SK-N-SH (cell line): ENCODE measurements around the gene HDGFL2.

Experiments used
- EP300 ChIP-seq, 2 experiments: IDR thresholded peaks; 2 replicates each; pipeline versions ENCODE4 v1.4.0 to v1.6.1; 2012; ENCODE audit warnings: borderline replicate concordance in 1 of 2, low read depth in 1 of 2, low read length in 1 of 2
- MXI1 ChIP-seq: IDR thresholded peaks from 2 replicates; pipeline ENCODE4 v1.6.1; 2012; ENCODE audit warnings: mild to moderate bottlenecking, low read depth, low read length, improper control_type of control experiment
- POLR2AphosphoS5 ChIP-seq: IDR thresholded peaks from 2 replicates; pipeline ENCODE4 v1.6.1; 2012; ENCODE audit warnings: low read depth, low read length
- TF ChIP-seq, protein P1 (sequence below): fragments of 200-600 bp; sonication (generic); IDR thresholded peaks from 2 replicates; pipeline ENCODE4 v1.6.1; 2017; ENCODE audit warnings: antibody characterized with exemption, mild to moderate bottlenecking, moderate library complexity
- TF ChIP-seq, protein P2 (sequence below): IDR thresholded peaks from 2 replicates; pipeline ENCODE4 v1.6.1; 2012; ENCODE audit warnings: mild to moderate bottlenecking, low read depth, low read length, moderate library complexity

DNA sequence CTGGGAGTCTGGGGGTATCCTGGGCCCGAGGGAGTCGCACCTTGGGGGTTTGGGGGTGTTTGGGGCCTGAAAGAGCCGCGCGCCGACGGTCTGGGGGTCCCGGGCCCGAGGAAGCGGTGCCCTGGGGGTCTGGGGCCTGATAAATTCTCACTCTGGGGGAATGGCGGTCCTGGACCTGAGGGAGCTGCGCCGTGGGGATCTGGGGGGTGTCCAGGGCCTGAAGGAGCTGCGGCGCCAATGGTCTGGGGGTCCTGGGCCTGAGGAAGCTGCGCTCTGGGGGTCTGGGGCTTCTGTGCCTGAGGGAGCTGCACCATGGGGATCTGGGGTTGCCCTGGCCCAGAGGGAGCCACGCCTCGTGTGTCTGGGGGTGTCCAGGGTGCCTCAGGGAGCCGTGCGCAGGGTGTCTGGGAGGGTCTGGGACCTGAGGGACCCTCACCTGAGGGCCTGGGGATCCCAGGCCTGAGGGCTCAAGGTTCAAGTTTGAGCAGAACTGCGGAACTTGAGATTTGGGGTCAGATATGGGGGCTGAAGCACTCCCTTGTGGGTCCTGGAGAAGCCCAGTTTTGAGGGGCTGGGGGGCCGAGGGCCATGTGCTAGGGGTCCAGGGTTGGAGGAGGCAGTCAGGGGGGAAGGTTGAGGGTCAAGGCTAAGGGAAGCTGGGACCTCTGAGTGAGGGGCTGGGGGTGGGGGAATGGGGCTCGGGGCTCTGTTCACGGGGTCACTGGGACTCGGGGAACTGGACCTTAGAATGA lies 1.1 kb downstream of the HDGFL2 start:
- no peak for TF ChIP-seq POLR2AphosphoS5
- no peak for TF ChIP-seq EP300 (IDR thresholded peaks at IDR 0.05; ENCODE audit: borderline replicate concordance in 1 of 2, low read depth in 1 of 2, low read length in 1 of 2)
- no peak for TF ChIP-seq MXI1
- TF ChIP-seq, protein P1, sequence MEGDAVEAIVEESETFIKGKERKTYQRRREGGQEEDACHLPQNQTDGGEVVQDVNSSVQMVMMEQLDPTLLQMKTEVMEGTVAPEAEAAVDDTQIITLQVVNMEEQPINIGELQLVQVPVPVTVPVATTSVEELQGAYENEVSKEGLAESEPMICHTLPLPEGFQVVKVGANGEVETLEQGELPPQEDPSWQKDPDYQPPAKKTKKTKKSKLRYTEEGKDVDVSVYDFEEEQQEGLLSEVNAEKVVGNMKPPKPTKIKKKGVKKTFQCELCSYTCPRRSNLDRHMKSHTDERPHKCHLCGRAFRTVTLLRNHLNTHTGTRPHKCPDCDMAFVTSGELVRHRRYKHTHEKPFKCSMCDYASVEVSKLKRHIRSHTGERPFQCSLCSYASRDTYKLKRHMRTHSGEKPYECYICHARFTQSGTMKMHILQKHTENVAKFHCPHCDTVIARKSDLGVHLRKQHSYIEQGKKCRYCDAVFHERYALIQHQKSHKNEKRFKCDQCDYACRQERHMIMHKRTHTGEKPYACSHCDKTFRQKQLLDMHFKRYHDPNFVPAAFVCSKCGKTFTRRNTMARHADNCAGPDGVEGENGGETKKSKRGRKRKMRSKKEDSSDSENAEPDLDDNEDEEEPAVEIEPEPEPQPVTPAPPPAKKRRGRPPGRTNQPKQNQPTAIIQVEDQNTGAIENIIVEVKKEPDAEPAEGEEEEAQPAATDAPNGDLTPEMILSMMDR = no peak
- TF ChIP-seq, protein P2, sequence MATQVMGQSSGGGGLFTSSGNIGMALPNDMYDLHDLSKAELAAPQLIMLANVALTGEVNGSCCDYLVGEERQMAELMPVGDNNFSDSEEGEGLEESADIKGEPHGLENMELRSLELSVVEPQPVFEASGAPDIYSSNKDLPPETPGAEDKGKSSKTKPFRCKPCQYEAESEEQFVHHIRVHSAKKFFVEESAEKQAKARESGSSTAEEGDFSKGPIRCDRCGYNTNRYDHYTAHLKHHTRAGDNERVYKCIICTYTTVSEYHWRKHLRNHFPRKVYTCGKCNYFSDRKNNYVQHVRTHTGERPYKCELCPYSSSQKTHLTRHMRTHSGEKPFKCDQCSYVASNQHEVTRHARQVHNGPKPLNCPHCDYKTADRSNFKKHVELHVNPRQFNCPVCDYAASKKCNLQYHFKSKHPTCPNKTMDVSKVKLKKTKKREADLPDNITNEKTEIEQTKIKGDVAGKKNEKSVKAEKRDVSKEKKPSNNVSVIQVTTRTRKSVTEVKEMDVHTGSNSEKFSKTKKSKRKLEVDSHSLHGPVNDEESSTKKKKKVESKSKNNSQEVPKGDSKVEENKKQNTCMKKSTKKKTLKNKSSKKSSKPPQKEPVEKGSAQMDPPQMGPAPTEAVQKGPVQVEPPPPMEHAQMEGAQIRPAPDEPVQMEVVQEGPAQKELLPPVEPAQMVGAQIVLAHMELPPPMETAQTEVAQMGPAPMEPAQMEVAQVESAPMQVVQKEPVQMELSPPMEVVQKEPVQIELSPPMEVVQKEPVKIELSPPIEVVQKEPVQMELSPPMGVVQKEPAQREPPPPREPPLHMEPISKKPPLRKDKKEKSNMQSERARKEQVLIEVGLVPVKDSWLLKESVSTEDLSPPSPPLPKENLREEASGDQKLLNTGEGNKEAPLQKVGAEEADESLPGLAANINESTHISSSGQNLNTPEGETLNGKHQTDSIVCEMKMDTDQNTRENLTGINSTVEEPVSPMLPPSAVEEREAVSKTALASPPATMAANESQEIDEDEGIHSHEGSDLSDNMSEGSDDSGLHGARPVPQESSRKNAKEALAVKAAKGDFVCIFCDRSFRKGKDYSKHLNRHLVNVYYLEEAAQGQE = no peak
